Measurements from ENCODE around the gene TRABD2B. TPM values are rescaled to one million over a fixed set of nuclear protein-coding genes. Genes with fewer than 3 reads are reported as not detected.

TRABD2B gene
- total and polyA plus RNA-seq, 2 donors (not counting 3 experiments of a cell fraction or from before 2014, with no cell fraction given) = not detected

GRCh38 chr1:47887060-47887459 lies 110.1 kb downstream of the TRABD2B start:
- no TSS peak for BruUV-seq (replicated peaks)
- FAIRE-seq = no peak
- H3K4me3 ChIP-seq (replicated peaks in 1 of 3; ENCODE audit: insufficient read depth in 1 of 3, low read depth in 1 of 3, low read length in 3 of 3) = no peak overlapping the region
- DNase-seq (ENCODE audit: low read depth, low spot score) = no peak
- TF ChIP-seq POLR2AphosphoS5 (IDR thresholded peaks at IDR 0.05; ENCODE audit: insufficient read depth, low read depth, low read length) (no peak), CTCF (IDR thresholded peaks at IDR 0.05; ENCODE audit: extremely low read depth in 1 of 2, insufficient read depth in 1 of 2, low read depth in 1 of 2, low read length in 2 of 2) (no peak), EZH2 (IDR thresholded peaks at IDR 0.05; ENCODE audit: borderline replicate concordance, low read depth, low read length, severe bottlenecking) (no peak), JUN (IDR thresholded peaks at IDR 0.05; ENCODE audit: borderline replicate concordance, insufficient read depth, insufficient read length, low read depth) (no peak), GATA2 (IDR thresholded peaks at IDR 0.05; ENCODE audit: insufficient read depth, insufficient read length, low read depth, low read length) (no peak), MAX (IDR thresholded peaks at IDR 0.05; ENCODE audit: insufficient read depth, insufficient read length) (no peak), POLR2A (IDR thresholded peaks at IDR 0.05; ENCODE audit: low read depth, low read length) (no peak), MYC (IDR thresholded peaks at IDR 0.05; ENCODE audit: low read depth, low read length) (no peak), FOS (IDR thresholded peaks at IDR 0.05; ENCODE audit: borderline replicate concordance, insufficient read depth, low read length) (no peak)
- no peak overlapping the region for H2AFZ ChIP-seq (ENCODE audit: low read depth, low read length)
- no peaks in the 10 kb centered on the region for H3K79me2 ChIP-seq (ENCODE audit: control insufficient read depth, insufficient read depth, low read length)
- H3K27ac ChIP-seq (ENCODE audit: insufficient read depth, low read depth, low read length) = no peak overlapping the region
- no peaks in the 10 kb centered on the region for H3K36me3 ChIP-seq (ENCODE audit: control insufficient read depth in 2 of 2, extremely low read depth in 1 of 2, insufficient read depth in 2 of 2, low read length in 2 of 2)
- H3K9me3 ChIP-seq (replicated peaks; ENCODE audit: control insufficient read depth, insufficient read depth, low read length) = no peaks in the 10 kb centered on the region
- ChIA-PET POLR2A (no interaction called here), CTCF (no interaction called here)
- intact Hi-C loops (cut with micrococcal nuclease) = no loop called here
- dilution Hi-C loops (cut with MboI; ENCODE audit: extremely low pct_ligation_motif_present, low sequenced_read_pairs) = no loop called here
- peaks cover 0 to 2% of the 10 kb centered on the region in 2 experiments for H3K27me3 ChIP-seq (ENCODE audit: control insufficient read depth in 2 of 2, insufficient read depth in 2 of 2, low read length in 2 of 2)
- no peaks in the 10 kb centered on the region for H4K20me1 ChIP-seq (replicated peaks; ENCODE audit: control insufficient read depth, extremely low read depth, insufficient read depth, low read length)
- no peak overlapping the region for H3K4me2 ChIP-seq (ENCODE audit: insufficient read depth, low read length)
- no peaks in the 10 kb centered on the region for H3K4me1 ChIP-seq (ENCODE audit: control insufficient read depth, extremely low read depth, insufficient read depth, low read length)
- no peak overlapping the region for H3K9ac ChIP-seq (replicated peaks; ENCODE audit: extremely low read depth, insufficient read depth, low read length)
- H3K9me1 ChIP-seq (replicated peaks; ENCODE audit: control insufficient read depth, extremely low read depth, insufficient read depth, low read length) = no peaks in the 10 kb centered on the region
